ENCODE measurements around the gene GNA15.
"Not testable (repeated sequence)": the region's sequence is repeated elsewhere in the genome, so short reads cannot be mapped to it uniquely, and the experiment has no call there.

Gene GNA15

DNA sequence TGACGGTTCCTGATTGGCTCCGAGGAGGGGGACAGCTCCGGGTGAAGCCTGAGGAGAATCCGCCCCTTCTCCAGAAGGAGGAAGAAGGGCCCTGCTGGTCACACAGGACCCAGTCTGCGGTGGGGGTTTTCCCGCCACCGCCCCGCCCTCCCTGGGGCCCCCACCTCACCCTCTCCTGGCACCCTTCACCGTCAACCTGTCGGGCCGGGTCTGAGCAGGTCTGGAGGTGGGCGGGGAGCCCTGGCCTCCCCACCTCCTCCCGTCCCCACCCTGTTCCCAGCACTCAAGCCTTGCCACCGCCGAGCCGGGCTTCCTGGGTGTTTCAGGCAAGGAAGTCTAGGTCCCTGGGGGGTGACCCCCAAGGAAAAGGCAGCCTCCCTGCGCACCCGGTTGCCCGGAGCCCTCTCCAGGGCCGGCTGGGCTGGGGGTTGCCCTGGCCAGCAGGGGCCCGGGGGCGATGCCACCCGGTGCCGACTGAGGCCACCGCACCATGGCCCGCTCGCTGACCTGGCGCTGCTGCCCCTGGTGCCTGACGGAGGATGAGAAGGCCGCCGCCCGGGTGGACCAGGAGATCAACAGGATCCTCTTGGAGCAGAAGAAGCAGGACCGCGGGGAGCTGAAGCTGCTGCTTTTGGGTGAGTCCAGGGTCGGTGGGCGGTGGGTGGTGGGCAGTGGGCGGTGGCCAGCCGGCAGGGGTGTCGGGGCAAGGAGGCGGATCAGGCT, at the start of gene GNA15:
Gene GNA15 (plus strand): TSS at position 73 of the 723 bp plus-strand sequence. CDS start 418 bp downstream, at position 491.
- DNase-seq (ENCODE audit: low spot score) = peak; percentile 45

- no peak for DNase-seq (ENCODE audit: low spot score)
Measured at GRCh38 chr19:3087769-3088168, 48.1 kb upstream of the GNA15 start.

- DNase-seq (ENCODE audit: low spot score) = not testable (repeated sequence)
Measured at GRCh38 chr19:3089299-3089855, 46.5 kb upstream of the GNA15 start.

GRCh38 chr19:3094601-3095440, 41.0 kb upstream of the GNA15 start:
- DNase-seq (ENCODE audit: low spot score) = peak; percentile 66

GRCh38 chr19:3095441-3096191, 40.2 kb upstream of the GNA15 start:
- DNase-seq (ENCODE audit: low spot score) = peak; percentile 81

- DNase-seq (ENCODE audit: low spot score) = no peak
Measured at GRCh38 chr19:3096267-3096901, 39.4 kb upstream of the GNA15 start.

- no peak for DNase-seq (ENCODE audit: low spot score)
Measured at GRCh38 chr19:3096902-3097326, 38.9 kb upstream of the GNA15 start.

DNA sequence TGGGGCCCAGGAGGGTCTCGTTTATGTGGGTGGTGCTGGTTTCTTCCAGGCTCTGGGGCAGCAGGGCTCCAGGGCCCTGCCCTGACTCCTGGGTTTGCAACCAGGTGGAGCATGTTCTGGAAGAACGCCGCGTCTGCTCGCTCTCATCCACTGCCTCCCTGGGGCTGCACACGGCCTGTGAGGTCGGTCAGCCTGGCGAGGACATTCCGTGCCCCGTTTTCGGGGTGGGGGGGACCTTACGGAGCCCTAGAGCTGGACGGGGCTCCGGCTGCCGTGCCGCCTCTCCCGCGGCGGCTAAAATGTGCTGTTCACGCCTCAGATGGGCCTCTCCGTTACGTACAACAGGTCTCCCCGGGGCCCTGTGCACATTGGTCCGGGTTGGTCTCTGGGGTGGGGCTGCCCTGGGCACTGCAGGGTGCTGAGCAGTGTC, 38.4 kb upstream of the GNA15 start:
- DNase-seq (ENCODE audit: low spot score) = no peak

DNA sequence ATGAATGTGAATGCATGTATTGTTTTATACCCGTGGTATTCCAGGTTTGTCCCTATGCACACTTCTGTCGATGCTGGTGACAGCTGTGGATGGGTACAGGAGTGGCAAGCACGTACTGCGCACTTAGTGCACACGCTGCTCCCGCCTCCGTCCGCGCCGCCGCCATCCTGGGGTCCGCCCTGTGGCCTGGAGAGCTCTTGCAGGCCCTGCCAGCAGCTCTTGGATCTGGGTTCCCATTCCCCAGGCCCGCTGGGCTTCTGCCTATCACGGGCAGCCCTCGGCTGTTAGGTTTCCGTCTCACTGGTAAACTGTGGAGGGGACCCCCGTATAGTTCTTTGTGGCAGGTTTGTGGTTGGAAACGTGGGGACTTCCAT, 37.7 kb upstream of the GNA15 start:
- no peak for DNase-seq (ENCODE audit: low spot score)

DNA sequence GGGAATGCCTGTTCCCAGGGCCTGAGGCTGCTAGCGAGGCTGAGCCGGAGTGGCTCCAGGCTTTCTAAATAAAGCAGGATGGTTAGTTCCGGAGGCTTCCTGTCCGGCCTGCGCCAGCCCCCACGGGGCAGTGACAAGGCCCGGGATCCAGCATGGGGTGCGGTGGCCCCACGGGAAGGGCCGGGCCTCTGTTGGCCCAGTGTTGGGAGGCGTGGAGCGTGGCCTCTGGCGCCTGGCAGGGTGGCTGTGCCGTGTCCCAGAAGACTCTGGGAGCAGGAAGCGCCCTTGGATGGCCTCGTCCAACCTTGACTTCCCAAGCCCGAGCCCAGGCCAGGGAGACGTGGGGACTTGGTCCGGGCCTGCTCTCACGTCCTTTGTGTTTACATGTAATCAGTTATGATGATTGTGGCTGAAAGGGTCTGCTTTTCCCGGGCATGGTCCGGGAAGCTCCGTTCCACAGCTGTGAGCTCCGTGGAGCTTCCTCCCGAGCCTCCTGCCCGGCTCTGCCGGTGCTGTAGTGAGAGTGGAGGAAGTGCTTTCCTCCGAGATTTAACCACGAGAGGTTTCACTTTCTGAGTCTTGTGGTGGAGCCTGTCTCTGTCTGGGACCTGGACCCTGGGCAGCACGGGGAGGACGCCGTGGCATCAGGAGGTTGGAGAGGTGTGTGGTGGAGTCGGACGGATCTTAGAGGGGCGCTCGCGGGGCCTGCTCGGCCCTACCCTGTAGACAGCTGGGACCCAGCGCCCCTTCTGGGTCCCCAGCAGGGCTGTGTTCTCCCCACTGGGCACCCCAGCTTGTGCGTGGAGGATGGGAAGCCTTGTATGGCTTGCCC, 37.1 kb upstream of the GNA15 start:
- DNase-seq (ENCODE audit: low spot score) = no peak

- no peak for DNase-seq (ENCODE audit: low spot score)
Measured at GRCh38 chr19:3099347-3100145, 36.3 kb upstream of the GNA15 start.

DNA sequence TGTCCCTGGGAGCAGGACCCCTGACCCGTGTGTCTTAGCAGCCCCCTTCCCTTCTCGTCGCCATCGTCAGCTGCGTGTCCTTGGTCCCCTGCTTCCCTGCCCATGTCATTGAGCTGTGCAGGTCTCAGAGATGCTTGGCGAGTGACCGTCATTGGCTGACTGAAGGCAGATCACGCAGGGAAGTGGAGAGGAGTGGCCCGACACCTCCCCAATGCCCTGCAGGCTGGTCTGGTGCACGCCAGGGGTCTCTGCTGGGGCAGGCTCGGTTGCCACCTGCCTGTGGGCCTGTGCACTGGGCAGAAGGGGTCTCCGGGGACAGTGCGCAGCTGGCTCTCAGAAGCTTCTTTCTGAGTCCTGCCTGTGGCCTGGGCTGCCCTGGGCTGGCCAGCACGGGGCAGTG, 35.5 kb upstream of the GNA15 start:
- DNase-seq (ENCODE audit: low spot score) = no peak

GRCh38 chr19:3100747-3101730, 34.8 kb upstream of the GNA15 start:
- DNase-seq (ENCODE audit: low spot score) = no peak

DNA sequence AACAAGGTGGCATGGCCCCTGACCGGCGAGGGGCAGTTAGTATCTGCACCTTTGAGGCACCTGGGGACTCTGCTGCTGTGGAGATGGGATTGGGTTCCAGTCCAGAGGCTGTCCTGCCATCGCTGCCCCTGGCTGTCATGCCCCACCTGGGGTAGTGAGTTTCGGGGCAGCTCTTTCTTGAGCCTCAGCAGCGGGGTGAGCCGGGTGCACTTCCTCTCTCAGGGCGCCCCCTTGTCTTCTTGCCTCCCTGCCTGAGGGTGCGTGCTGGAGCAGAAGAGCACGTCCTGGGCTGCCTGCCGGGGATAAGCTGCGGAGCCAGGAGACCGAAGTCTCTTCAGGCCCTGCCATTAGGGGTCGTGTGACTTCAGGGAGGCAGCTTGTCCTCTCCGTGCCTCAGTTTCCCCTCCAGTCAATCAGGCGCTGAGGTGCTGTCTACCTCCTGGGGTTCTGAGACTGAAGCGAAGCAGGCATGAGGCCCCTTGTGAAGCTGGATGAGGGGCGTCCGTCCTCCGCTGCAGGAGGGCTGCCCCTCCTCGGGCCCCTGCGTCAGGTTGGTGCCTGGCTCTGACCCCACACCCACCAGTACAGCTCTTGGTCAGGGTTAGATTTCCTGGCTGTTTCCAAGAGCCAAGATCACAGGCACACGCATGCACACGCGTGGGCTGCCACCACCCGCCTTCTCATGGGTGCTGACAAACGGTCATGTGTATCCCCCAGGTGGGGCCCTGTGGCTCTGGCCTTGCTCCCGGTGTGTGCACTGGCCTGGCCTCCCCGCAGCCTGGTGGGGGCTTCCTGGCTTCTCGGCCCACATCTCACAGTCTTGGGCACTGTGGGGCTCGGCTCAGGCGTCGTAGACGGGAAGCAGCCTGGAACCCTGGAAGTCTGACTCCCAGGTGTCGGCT, 33.3 kb upstream of the GNA15 start:
- no peak for DNase-seq (ENCODE audit: low spot score)

GRCh38 chr19:3104708-3104983, 31.2 kb upstream of the GNA15 start:
- no peak for DNase-seq (ENCODE audit: low spot score)

- no peak for DNase-seq (ENCODE audit: low spot score)
Measured at GRCh38 chr19:3105641-3106508, 30.0 kb upstream of the GNA15 start.
